Measurements from ENCODE around the gene PHF5A.

PHF5A gene

GRCh38 chr22:41415554-41415953, 52.9 kb downstream of the PHF5A start:
- no peaks in the 10 kb centered on the region for H4K20me1 ChIP-seq (ENCODE audit: control insufficient read depth, insufficient read depth, low read depth, low read length)
- peaks cover 4% of the 10 kb centered on the region; the same call in 1 of the 2 replicates for H3F3A ChIP-seq (ENCODE audit: control insufficient read depth, insufficient read depth)
- H3K36me3 ChIP-seq (ENCODE audit: control insufficient read depth, low read length), result peaks cover 22% of the 10 kb centered on the region
- H3K4me3 ChIP-seq (ENCODE audit: low read length), result peak overlapping the region; percentile 91
- H3K4me2 ChIP-seq (ENCODE audit: low read length), result peak overlapping the region; percentile 95
- peaks cover 50% of the 10 kb centered on the region for H3K4me1 ChIP-seq (ENCODE audit: control insufficient read depth, low read length)
- no peaks in the 10 kb centered on the region for H3K27me3 ChIP-seq (ENCODE audit: control insufficient read depth, low read length)
- H3K9me3 ChIP-seq (ENCODE audit: control insufficient read depth, insufficient read depth, low read length), result no peaks in the 10 kb centered on the region
- peaks cover 80% of the 10 kb centered on the region for H3K79me2 ChIP-seq (ENCODE audit: control insufficient read depth, low read length)
- TF ChIP-seq, protein P1, sequence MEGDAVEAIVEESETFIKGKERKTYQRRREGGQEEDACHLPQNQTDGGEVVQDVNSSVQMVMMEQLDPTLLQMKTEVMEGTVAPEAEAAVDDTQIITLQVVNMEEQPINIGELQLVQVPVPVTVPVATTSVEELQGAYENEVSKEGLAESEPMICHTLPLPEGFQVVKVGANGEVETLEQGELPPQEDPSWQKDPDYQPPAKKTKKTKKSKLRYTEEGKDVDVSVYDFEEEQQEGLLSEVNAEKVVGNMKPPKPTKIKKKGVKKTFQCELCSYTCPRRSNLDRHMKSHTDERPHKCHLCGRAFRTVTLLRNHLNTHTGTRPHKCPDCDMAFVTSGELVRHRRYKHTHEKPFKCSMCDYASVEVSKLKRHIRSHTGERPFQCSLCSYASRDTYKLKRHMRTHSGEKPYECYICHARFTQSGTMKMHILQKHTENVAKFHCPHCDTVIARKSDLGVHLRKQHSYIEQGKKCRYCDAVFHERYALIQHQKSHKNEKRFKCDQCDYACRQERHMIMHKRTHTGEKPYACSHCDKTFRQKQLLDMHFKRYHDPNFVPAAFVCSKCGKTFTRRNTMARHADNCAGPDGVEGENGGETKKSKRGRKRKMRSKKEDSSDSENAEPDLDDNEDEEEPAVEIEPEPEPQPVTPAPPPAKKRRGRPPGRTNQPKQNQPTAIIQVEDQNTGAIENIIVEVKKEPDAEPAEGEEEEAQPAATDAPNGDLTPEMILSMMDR (IDR thresholded peaks at IDR 0.05; ENCODE audit: low read depth, low read length, poor library complexity, severe bottlenecking), result no peak
- no peak for TF ChIP-seq EZH2phosphoT487 (IDR thresholded peaks at IDR 0.05; ENCODE audit: borderline replicate concordance, low read length)
- no peak overlapping the region for H3K27ac ChIP-seq (ENCODE audit: low read depth, low read length)
- no peaks in the 10 kb centered on the region for H3K9me2 ChIP-seq (replicated peaks; ENCODE audit: control insufficient read depth, low read length)

- TF ChIP-seq, protein P1 (IDR thresholded peaks at IDR 0.05; ENCODE audit: low read depth, low read length, poor library complexity, severe bottlenecking), result no peak
- no peak for TF ChIP-seq EZH2phosphoT487 (IDR thresholded peaks at IDR 0.05; ENCODE audit: borderline replicate concordance, low read length)
- no peaks in the 10 kb centered on the region for H3K9me2 ChIP-seq (replicated peaks; ENCODE audit: control insufficient read depth, low read length)
- H3K36me3 ChIP-seq (ENCODE audit: control insufficient read depth, low read length), result peaks cover 16% of the 10 kb centered on the region
- peak overlapping the region; percentile 57 for H3K4me3 ChIP-seq (ENCODE audit: low read length)
- no peaks in the 10 kb centered on the region for H4K20me1 ChIP-seq (ENCODE audit: control insufficient read depth, insufficient read depth, low read depth, low read length)
- H3K4me1 ChIP-seq (ENCODE audit: control insufficient read depth, low read length), result peaks cover 84% of the 10 kb centered on the region
- H3K27ac ChIP-seq (ENCODE audit: low read depth, low read length), result peak overlapping the region; percentile 89
- H3K9me3 ChIP-seq (ENCODE audit: control insufficient read depth, insufficient read depth, low read length), result no peaks in the 10 kb centered on the region
- peaks cover 46% of the 10 kb centered on the region for H3K79me2 ChIP-seq (ENCODE audit: control insufficient read depth, low read length)
- H3K27me3 ChIP-seq (ENCODE audit: control insufficient read depth, low read length), result no peaks in the 10 kb centered on the region
- peaks cover 17% of the 10 kb centered on the region for H3F3A ChIP-seq (ENCODE audit: control insufficient read depth, insufficient read depth)
- H3K4me2 ChIP-seq (ENCODE audit: low read length), result peak overlapping the region; percentile 95
These were observed 57.3 kb downstream of the PHF5A start for GRCh38 chr22:41411021-41411851.

DNA sequence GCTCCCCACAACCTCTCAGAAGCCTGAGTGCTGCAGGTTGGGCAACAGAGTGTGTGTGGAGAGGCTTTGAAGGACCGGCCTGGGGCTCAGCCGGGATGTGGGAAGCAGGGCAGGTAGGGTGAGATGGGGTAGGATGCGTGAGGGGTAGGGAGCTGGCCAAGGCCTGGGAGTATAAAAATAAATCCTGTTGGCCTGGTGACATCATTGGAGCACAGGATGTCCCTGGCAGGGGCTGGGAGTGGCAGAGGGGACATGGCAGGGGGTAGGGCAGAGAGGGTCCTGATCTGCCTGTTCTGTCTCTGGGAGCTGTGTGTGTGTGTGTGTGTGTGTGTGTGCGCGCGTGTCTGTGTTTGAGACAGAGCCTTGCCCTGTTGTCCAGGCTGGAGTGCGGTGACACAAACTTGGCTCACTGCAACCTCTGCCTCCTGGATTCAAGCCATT, 58.2 kb downstream of the PHF5A start:
- H4K20me1 ChIP-seq (ENCODE audit: control insufficient read depth, insufficient read depth, low read depth, low read length), result no peaks in the 10 kb centered on the region
- H3F3A ChIP-seq (ENCODE audit: control insufficient read depth, insufficient read depth), result peaks cover 20% of the 10 kb centered on the region
- peaks cover 11% of the 10 kb centered on the region for H3K36me3 ChIP-seq (ENCODE audit: control insufficient read depth, low read length)
- H3K9me3 ChIP-seq (ENCODE audit: control insufficient read depth, insufficient read depth, low read length), result no peaks in the 10 kb centered on the region
- no peak overlapping the region for H3K4me2 ChIP-seq (ENCODE audit: low read length)
- H3K79me2 ChIP-seq (ENCODE audit: control insufficient read depth, low read length), result peaks cover 37% of the 10 kb centered on the region
- H3K27me3 ChIP-seq (ENCODE audit: control insufficient read depth, low read length), result no peaks in the 10 kb centered on the region
- peaks cover 86% of the 10 kb centered on the region for H3K4me1 ChIP-seq (ENCODE audit: control insufficient read depth, low read length)
- H3K27ac ChIP-seq (ENCODE audit: low read depth, low read length), result no peak overlapping the region
- no peaks in the 10 kb centered on the region for H3K9me2 ChIP-seq (replicated peaks; ENCODE audit: control insufficient read depth, low read length)
- TF ChIP-seq, protein P1 (IDR thresholded peaks at IDR 0.05; ENCODE audit: low read depth, low read length, poor library complexity, severe bottlenecking), result no peak
- no peak for TF ChIP-seq EZH2phosphoT487 (IDR thresholded peaks at IDR 0.05; ENCODE audit: borderline replicate concordance, low read length)
- no peak overlapping the region for H3K4me3 ChIP-seq (ENCODE audit: low read length)

Measured in DOHH2 (cell line).